ENCODE data around the gene MINDY4. TPM values are rescaled to one million over a fixed set of nuclear protein-coding genes. Genes with fewer than 3 reads are reported as not detected.

The MINDY4 gene
- total and polyA plus RNA-seq, 4 donors, result 0.93 to 6.1 (median 1.9) TPM

- TF ChIP-seq REST (IDR thresholded peaks at IDR 0.05) (no peak), HNF4G (IDR thresholded peaks at IDR 0.05) (no peak), CTCF (IDR thresholded peaks at IDR 0.05; ENCODE audit: low read depth, low read length, missing input control) (no peak), MAX (IDR thresholded peaks at IDR 0.05) (no peak), FOXA1 (IDR thresholded peaks at IDR 0.05) (no peak), ATF3 (IDR thresholded peaks at IDR 0.05) (no peak), RXRA (IDR thresholded peaks at IDR 0.05) (no peak), GABPA (IDR thresholded peaks at IDR 0.05 in 1 of 2, conservative IDR thresholded peaks at IDR 0.05 in 1 of 2) (no peak), JUND (IDR thresholded peaks at IDR 0.05) (no peak), ZBTB33 (IDR thresholded peaks at IDR 0.05) (no peak)
- Histone ChIP-seq H3K4me1 (ENCODE audit: control insufficient read depth in 4 of 4, insufficient read depth in 4 of 4, low read length in 3 of 4) (no peaks in the 10 kb centered on the region), H3K4me3 (ENCODE audit: low read depth in 1 of 3, low read length in 3 of 3) (no peak overlapping the region), H3K9me3 (ENCODE audit: control insufficient read depth in 4 of 4, low read length in 3 of 4) (no peaks in the 10 kb centered on the region), H3K27me3 (ENCODE audit: control insufficient read depth in 4 of 4, insufficient read depth in 4 of 4, low read length in 3 of 4) (no peaks in the 10 kb centered on the region), H3K36me3 (ENCODE audit: control insufficient read depth in 4 of 4, insufficient read depth in 3 of 4, low read depth in 1 of 4, low read length in 3 of 4) (no peaks in the 10 kb centered on the region), H3K27ac (ENCODE audit: low read depth in 1 of 2, low read length in 2 of 2) (no peak overlapping the region), H3K9ac (ENCODE audit: low read depth in 1 of 2, low read length in 2 of 2) (no peak overlapping the region)
- no peak for DNase-seq (ENCODE audit: low spot score)
- WGBS, result 95% methylated on average over 11 of the region's 11 CpGs
Measured at GRCh38 chr7:30843741-30844482, 72.7 kb downstream of the MINDY4 start.

GRCh38 chr7:30844483-30844874, 73.3 kb downstream of the MINDY4 start:
- Histone ChIP-seq H3K9me3 (ENCODE audit: control insufficient read depth in 4 of 4, low read length in 3 of 4) (no peaks in the 10 kb centered on the region), H3K4me1 (ENCODE audit: control insufficient read depth in 4 of 4, insufficient read depth in 4 of 4, low read length in 3 of 4) (no peaks in the 10 kb centered on the region), H3K27ac (ENCODE audit: low read depth in 1 of 2, low read length in 2 of 2) (no peak overlapping the region), H3K4me3 (ENCODE audit: low read depth in 1 of 3, low read length in 3 of 3) (no peak overlapping the region), H3K36me3 (ENCODE audit: control insufficient read depth in 4 of 4, insufficient read depth in 3 of 4, low read depth in 1 of 4, low read length in 3 of 4) (no peaks in the 10 kb centered on the region), H3K27me3 (ENCODE audit: control insufficient read depth in 4 of 4, insufficient read depth in 4 of 4, low read length in 3 of 4) (no peaks in the 10 kb centered on the region), H3K9ac (ENCODE audit: low read depth in 1 of 2, low read length in 2 of 2) (no peak overlapping the region)
- TF ChIP-seq TAF1 (conservative IDR thresholded peaks at IDR 0.05) (no peak), FOXA1 (IDR thresholded peaks at IDR 0.05) (no peak), RXRA (IDR thresholded peaks at IDR 0.05) (no peak), HNF4G (IDR thresholded peaks at IDR 0.05) (no peak), GABPA (IDR thresholded peaks at IDR 0.05 in 1 of 2, conservative IDR thresholded peaks at IDR 0.05 in 1 of 2) (no peak), ATF3 (IDR thresholded peaks at IDR 0.05) (no peak), JUND (IDR thresholded peaks at IDR 0.05) (no peak), REST (IDR thresholded peaks at IDR 0.05) (no peak), CTCF (IDR thresholded peaks at IDR 0.05; ENCODE audit: low read depth, low read length, missing input control) (no peak), SP1 (IDR thresholded peaks at IDR 0.05) (no peak), RAD21 (IDR thresholded peaks at IDR 0.05) (no peak), EGR1 (IDR thresholded peaks at IDR 0.05; ENCODE audit: low read depth in 2 of 2) (no peak)
- DNase-seq (ENCODE audit: low spot score), result no peak
- 97% methylated on average over 4 of the region's 4 CpGs for WGBS
